GM12864 (cell line): ENCODE measurements around the gene ZNF654.

Source experiments
- DNase-seq: peaks from one replicate; pipeline ENCODE4 v3.0.0-alpha.2; 2011; ENCODE audit warnings: low read depth
- H3K4me3 ChIP-seq: 2 replicates; pipeline ENCODE4 v1.5.1; 2011; ENCODE audit warnings: mild to moderate bottlenecking, low read depth, low read length, control low read depth
- TF ChIP-seq, protein P1 (sequence below): IDR thresholded peaks from 2 replicates; pipeline ENCODE4 v1.5.1; 2011; ENCODE audit warnings: low read depth, mild to moderate bottlenecking, moderate library complexity, low read length, control low read depth, inconsistent platforms; ENCODE audit errors: missing control alignments

ZNF654 gene

DNA sequence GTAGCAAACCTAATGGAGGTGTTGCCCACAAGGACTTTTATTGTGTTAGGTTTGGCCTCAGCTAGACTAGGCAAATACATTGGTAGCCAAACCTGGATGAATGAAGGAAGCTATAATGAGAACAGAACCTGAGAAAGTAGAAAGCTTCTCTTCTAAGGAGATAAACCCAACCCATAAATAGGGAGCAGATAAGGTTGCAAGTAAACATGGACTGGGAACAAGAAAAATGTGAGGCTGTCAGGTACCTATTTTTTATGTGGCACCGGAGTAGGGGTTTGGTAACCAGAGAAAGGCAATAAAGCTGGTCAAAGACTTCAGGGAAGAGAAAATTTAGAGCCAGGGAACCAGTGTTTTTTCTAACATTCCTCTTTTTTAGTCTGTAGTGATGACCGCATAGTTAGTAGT lies 25.0 kb downstream of the ZNF654 start:
- H3K4me3 ChIP-seq, result no peak overlapping the region
- TF ChIP-seq, protein P1, sequence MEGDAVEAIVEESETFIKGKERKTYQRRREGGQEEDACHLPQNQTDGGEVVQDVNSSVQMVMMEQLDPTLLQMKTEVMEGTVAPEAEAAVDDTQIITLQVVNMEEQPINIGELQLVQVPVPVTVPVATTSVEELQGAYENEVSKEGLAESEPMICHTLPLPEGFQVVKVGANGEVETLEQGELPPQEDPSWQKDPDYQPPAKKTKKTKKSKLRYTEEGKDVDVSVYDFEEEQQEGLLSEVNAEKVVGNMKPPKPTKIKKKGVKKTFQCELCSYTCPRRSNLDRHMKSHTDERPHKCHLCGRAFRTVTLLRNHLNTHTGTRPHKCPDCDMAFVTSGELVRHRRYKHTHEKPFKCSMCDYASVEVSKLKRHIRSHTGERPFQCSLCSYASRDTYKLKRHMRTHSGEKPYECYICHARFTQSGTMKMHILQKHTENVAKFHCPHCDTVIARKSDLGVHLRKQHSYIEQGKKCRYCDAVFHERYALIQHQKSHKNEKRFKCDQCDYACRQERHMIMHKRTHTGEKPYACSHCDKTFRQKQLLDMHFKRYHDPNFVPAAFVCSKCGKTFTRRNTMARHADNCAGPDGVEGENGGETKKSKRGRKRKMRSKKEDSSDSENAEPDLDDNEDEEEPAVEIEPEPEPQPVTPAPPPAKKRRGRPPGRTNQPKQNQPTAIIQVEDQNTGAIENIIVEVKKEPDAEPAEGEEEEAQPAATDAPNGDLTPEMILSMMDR, result no peak
- DNase-seq, result no peak

DNA sequence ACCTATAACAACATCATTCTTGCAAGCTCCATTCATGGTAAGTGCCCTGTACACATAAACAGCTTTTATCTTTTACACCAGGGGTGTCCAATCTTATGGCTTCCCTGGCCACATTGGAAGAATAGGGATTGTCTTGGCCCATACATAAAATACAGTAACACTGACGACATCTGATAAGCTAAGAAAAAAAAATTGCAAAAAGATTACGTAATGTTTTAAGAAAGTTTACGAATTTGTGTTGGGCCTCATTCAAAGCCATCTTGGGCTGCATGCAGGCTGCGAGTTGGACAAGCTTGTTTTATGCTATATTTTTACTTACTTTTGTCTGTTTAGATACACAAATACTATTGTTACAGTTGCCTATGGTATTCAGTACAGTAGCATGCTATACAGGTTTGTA lies 31.6 kb downstream of the ZNF654 start:
- H3K4me3 ChIP-seq, result no peak overlapping the region
- TF ChIP-seq, protein P1, result no peak
- DNase-seq, result no peak

DNA sequence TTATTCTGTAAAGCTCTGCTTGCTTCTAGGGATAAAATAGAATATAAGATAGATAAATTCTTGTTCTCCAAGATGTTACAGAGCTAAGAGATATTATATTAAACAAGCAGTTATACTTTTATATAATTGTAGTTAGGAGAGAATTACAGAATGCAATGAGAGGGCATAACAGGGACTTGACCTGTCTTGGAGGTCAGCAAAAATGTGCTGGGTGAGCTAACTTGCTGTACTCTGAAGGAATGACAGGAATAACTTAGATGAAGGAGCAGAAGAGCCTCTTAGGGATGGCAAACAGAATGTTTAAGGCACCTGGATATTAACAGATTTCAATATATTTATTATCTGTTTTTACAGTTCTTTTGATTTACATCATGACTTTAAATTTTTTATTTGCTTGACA lies 33.2 kb downstream of the ZNF654 start:
- TF ChIP-seq, protein P1, result no peak
- H3K4me3 ChIP-seq, result no peak overlapping the region
- no peak for DNase-seq

DNA sequence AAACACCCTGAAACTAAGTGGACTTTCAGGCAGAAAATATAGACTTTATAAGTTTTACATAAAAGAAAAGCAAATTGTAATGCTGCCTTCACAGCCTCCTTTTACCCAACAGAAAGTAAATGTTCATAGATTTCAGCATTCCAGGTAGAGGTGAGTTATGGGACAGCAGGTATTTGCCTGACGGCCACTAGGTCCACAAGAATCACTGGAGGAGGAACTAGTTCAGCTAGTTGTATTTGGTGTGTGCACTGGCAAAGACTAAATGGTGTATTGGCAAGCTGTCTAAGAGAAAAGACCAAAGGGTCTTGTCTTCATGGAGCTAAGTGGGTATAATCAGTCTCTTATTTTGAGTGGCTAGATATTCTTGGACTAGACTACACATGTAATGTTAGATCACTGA lies 34.2 kb downstream of the ZNF654 start:
- no peak for DNase-seq
- TF ChIP-seq, protein P1, result no peak

DNA sequence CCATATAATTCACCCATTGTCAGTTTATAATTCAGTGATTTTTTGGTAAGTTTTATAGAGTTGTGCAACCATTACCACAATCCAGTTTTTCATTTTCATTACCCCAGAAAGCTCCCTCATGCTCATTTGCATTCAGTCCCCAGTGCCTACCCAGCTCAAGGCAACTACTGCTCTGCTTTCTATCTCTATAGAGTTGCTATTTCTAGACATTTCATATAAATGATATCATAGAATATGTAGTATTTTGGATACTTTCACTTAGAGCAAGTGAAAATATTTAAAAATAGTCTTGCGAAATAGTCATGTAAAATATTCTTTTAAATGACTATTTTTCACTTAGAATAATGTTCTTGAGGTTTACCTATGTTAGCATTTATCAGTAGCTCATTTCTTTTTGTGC lies 42.1 kb downstream of the ZNF654 start:
- DNase-seq, result no peak
- no peak overlapping the region for H3K4me3 ChIP-seq
- TF ChIP-seq, protein P1, result no peak

More for the DNA sequence above, 34.2 kb downstream of the ZNF654 start:
- no peak overlapping the region for H3K4me3 ChIP-seq

DNA sequence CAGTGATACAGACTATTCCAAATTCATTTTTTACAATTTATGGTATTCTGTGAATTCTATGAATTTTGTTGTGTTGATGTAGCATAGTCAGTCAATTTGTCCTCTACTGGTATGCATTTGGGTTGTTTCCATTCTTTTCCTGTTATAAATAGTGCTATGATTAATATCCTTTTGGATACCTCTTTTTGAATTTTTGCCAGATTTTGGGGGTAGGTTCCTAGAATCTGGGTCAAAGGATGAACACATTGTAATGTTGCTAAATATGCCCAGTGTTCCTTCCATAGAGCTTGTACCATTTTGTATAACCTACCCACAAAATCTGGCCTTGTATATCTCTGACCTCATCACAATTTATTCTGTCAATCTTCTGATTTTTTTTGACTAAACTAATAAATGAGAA lies 46.3 kb downstream of the ZNF654 start:
- H3K4me3 ChIP-seq, result no peak overlapping the region
- TF ChIP-seq, protein P1, result no peak
- no peak for DNase-seq

DNA sequence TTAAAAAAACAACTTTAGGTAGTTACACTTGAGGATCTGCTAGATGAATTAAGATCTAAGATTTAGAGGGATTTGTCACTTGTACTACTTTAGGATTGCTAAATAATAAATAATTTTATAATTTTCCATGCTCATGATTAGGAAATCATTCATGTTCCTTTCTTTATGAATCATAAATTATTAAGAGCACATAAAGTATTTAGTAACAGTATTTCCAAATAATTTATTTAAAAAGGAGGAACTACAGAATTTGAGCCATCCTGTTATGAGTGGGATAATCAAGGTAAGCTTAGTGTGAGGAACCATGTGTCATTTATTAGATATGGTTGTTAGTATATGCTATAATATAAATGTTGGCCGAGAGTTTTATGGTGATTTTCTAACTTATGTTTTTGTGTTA lies 53.2 kb downstream of the ZNF654 start:
- TF ChIP-seq, protein P1, result no peak
- DNase-seq, result no peak
- no peak overlapping the region for H3K4me3 ChIP-seq
